Renal cortical epithelial cell (primary cell): Measurements from ENCODE around the gene RAPGEF2. TPM values are rescaled to one million over a fixed set of nuclear protein-coding genes. Genes with fewer than 3 reads are reported as not detected.
"Not testable (repeated sequence)": the region's sequence is repeated elsewhere in the genome, so short reads cannot be mapped to it uniquely, and the experiment has no call there.

ENCODE experiments used
- DNase-seq: peaks from one replicate; pipeline ENCODE4 v3.0.0-alpha.2; 2011; ENCODE audit warnings: low read depth
- total RNA-seq: library from RNA; depleted of rRNA; stranded (reverse); fragments of >200 nt; gene quantifications from 2 replicates; pipeline ENCODE4 v1.2.3, GENCODE V29; 2014

Gene RAPGEF2
- total RNA-seq, 1 donor from 2014 or later, result 66.9 TPM

DNA sequence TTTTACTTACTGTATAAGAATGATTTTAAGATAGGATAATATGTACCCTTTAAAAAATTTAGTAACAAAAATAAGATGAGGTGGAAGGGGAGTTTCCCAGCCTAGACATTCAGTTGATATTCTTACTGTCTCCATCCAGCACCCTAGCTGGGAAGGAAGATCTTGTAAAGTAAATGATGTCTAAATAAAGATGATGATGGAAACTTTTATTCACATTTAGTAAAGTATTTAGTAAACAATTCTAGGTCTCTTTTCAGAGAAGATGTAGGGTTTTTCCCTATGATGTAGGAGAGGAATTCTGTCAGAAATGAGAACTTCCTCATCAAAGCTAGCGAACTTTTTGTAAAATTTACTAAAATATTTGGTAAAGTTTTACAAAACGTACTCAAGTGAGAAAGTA lies 136.8 kb downstream of the RAPGEF2 start:
- DNase-seq, result no peak

DNA sequence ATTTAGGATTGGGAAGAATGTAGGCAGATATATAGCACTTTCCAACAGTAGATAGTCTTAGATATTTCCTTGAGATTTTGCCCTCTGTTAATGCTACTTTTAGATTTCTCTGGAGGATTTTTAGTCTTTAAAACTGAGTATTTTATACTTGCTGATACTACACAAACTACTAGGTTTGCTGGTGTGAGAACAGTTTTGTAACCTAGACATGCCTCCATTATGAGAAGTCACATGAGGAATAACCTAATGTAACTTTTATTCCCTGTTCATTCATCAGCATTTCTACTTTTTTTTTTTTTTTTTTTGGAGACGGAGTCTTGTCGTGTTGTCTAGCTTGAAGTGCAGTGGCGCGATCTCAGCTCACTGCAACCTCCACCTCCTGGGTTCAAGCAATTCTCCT lies 137.2 kb downstream of the RAPGEF2 start:
- DNase-seq, result no peak

DNA sequence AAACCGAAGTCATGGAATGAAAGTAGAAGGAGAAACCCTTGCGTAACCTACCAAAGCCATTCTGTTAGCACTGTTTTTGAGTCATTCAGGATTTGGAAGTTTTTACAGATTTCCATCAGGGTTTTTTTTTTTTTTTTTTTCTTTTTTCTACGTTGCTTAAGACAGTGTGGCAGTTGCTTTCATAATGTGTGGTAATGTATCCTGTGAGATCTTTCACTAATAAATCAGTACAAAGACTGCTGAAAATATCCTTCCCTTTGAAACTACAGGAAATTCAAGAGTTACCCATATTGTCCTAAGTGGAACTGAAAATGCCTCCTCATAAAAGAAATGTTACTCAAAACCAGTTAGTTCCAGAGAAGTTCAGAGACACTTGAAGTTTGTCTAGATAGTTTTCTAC lies 137.8 kb downstream of the RAPGEF2 start:
- DNase-seq, result no peak

DNA sequence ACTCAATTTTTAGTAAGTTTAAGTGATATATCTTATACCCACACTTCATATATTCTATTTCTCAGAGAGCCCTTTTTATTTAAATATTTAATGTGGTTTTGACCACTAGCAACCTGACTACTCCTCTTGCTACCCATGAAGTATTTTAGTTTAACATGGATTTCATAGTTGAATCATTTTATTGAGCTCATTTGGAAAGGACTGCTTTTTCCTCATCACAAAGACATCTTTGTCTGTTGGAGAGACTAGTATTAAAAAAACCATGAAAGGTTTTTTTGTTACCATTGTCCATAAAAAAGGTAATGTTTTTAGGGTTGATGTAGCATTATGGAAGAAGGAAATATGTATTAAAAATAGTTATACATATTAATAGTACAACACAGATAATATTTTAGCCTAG lies 139.5 kb downstream of the RAPGEF2 start:
- no peak for DNase-seq

DNA sequence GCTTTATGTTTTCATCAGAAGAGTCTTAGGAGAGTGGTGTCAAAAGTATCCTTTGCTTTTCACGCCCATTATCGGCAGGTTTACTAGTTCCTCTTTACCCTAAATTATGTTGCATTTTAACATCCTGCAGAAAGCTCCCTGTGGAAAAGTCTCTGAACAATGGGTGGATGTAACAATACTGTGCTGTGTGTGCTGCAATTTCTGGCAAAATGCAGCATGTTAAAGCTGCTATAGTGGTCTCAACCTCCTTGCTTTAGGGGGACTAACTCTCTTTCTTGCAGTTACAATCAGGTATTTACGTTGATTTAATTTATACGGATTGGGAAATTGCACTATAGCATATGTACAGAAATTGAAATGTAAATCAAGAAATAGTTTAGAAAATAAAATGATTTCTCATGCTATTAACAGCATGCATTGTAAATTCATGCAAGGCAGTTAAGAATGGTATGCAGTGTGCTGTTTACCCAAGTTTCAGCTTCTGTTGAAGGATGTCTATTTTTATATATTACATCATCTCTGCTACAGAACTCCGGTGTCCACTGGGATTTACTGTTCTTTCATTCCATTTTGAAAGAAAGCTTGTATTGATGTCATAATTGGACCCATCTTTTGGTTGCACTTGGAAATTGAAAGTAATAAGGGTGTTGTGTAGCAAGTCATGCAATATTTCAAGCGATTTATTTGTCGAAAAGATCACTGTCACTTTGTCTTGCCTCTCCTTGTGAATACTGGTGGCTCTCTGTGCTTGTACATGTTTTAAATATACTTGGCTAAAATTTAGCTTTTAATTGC lies 145.7 kb downstream of the RAPGEF2 start:
- no peak for DNase-seq

DNA sequence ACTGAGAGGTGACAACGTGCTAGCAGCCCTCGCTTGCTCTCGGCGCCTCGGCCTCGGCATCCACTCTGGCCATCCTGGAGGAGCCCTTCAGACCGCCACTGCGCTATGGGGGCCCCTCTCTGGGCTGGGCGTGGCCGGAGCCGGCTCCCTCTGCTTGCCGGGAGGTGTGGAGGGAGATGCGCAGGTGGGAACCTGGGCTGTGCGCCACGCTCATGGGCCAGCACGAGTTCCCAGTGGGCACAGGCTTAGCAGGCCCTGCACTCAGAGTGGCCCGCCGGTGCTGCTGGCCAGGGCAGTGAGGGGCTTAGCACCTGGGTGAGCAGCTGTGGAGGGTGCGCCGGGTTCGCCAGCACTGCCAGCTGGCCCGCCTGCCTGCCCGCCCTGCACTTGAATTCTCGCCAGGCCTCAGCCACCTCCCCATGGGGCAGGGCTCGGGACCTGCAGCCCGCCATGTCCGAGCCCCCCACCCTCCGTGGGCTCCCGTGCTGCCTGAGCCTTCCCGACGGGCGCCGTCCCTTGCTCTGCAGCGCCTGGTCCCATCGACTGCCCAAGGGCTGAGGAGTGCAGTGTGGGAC lies 148.0 kb downstream of the RAPGEF2 start:
- DNase-seq, result no peak

DNA sequence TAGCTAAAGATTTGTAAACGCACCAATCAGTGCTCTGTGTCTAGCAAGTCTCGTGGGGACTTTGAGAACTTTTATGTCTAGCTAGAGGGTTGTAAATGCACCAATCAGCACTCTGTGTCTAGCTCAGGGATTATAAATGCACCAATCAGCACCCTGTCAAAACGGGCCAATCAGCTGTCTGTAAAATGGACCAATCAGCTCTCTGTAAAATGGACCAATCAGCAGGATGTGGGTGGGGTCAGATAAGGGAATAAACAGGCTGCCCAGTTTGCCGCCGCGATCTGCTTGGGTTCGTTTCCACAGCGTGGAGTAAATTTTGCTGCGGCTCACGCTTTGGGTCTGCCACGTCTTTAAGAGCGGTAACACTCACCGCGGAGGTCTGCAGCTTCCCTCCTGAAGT lies 148.7 kb downstream of the RAPGEF2 start:
- not testable (repeated sequence) for DNase-seq

DNA sequence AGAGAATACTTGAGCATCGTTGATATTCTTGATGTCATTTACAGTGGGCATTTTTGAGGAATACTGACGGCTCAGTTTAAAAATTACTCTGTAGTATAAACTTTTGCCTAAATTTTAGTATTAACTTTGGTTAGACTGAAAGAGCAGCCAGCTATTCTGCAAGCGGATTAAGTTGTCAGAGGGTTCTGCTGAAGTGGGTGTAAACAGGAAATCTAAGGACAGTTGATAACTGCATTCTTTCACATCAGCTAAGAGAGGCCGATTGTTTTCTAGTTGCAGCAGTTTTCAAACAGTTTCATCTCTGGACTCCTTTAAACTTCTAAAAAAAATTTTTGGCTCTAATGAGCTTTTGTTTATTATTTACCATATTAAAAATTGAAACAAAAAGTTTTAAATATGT lies 149.6 kb downstream of the RAPGEF2 start:
- no peak for DNase-seq

DNA sequence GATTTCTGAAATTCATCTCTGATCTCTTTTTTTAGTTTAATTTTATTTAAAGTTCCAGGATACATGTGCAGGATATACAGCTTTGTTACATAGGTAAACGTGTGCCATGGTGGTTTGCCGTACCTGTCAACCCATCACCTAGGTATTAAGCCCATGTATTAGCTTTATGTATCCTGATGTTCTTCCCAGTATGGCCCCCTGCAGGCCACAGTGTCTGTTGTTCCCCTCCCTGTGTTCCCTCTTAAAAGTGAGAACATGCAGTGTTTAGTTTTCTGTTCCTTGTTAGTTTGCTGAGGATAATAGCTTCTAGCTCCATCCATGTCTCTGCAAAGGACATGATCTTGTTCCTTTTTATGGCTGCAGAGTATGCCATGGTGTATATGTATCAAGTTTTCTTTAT lies 153.2 kb downstream of the RAPGEF2 start:
- DNase-seq, result no peak

DNA sequence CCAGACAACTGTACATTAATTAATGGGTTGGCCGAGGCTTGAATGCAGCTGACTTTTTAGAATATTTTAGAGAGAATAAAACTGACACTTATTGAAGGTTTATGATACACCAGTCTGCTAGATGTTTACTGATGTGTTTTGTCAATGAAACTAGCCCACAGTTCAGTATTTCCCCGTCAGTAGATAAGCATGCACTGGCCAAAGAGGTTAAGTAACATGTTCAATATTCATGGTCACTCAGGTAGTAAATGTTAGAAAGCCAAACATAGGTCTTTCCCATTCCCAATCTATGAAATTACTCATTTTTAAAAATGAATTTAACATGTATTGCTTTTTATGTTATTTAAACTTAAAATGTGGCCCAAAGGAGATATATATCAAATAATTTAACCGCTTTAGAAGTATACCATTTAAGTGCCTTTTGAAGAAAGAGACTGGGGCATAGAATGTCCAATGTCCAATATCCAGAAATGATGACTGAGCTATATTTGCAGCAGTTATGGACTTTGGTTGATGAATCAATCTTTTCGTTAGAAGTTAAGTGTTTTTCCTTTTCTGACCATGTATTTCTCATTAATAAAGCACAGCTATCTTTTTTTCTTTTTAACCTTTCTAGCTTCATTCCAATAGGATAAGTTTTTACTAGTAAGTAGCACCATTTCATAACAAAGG lies 156.1 kb downstream of the RAPGEF2 start:
- DNase-seq, result no peak

DNA sequence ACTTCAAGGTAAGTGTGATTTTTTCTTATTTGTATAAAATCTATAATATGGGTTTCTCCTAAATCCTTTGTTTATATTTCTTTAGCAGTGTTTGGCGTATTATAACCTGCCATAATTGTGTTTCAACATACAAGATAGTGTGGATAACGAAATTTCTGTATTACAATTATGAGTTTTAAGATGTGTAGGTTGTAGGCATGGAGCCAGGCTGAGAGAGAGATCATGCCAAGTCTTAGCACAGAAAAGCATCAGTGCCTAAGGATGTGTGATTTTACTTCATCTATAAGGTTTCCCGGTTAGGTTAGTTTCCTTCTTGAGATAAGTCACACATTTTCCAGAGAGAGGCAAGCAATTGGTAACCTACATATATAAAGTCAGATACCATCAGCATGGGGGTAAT lies 161.2 kb downstream of the RAPGEF2 start:
- no peak for DNase-seq

DNA sequence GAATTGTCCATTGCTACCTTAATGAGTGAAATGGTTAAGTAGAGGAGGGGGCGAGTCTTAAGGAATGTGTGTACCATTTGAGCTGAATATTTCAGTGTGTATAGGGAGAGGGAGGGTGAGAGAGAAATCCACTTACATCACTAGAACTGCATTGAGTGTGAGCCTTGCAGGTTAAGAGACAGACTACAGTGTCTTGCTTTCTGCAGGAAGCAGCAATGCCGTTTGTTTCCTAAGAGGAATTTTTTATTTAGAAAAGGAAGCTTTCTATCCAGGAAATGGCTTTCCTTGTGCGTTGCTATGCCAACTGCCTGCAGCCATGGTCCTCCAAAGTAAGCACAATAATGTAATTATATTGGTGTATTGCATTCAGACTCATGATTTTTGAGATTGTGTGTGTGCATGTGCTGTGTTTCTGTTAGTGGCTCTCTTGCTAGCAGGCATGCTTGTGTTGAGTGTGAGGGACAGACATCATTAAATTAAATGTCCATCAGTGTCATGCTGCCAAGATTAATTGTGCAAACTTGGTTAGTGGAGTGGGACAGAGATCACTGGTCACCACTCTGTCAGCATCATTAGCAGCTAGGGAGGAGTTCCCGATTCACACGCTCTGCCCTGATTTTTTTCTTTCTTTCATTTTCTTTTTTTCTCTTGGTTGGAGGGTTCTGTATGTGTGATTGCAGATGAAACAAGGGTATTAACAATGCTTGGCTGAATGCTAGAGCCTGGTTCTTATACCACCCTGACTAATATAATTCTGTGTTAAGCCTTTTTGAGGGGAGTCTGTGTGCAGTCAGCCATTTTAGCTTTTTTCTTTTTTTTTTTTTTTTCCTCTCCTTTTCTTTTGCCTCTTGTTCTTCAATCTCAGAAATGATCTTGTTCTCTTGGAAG lies 164.3 kb downstream of the RAPGEF2 start:
- DNase-seq, result peak; percentile 32

DNA sequence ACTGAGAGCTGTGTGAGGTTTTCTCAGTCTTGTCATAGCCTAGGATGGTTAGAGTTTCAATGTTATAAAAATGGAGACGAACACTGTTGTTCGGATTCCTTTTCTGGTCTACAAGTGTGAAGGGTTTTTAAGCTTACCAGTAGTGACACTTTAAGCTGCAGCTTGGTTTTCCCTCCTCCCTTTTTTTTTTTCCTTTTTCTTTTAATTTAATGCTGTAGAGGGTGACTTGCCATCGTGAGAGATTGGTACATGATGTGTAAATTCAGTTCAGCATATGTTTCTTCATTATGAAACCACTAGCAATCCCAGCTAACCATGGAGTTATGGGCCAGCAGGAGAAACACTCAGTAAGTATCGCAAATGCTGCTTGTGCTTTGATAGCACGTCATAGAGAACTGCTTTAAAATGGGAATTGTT lies 165.0 kb downstream of the RAPGEF2 start:
- DNase-seq, result no peak

DNA sequence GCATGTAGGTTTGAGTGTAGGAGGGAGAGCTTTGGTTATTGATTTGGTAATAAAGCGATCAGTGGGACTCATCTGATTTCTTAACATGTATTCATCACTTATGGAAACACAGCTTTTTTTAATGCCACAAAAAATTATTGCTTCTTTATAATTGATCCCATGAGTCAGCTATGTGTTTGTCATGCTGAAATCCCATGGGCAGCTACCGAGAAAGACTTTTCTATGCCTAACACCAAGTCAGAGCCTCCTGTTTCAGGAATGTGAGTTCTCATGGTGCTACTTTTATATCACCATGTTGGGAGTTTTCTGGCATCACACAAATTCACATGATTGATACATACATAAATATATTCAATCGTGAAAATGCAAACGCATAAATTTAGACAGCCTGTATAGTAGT lies 165.7 kb downstream of the RAPGEF2 start:
- no peak for DNase-seq

DNA sequence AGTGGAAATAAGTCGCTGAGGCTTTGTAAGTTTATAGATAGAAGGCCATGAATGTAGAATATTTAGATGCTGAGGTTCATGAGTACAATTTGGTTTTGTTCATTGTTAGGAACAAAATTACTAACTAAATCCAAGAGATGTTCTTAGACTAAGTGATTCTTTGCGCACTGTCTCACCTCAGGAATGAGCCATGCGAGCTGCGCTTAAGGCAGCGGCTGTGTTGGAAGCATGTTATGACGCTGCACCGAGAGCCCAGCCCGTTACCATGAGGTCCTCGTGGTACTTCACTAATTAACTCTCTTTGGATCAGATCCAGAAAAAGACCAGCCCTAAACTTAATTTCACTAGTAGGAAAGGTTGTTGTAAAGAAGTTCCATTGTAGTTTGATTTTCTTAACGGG lies 166.2 kb downstream of the RAPGEF2 start:
- peak; percentile 47 for DNase-seq

DNA sequence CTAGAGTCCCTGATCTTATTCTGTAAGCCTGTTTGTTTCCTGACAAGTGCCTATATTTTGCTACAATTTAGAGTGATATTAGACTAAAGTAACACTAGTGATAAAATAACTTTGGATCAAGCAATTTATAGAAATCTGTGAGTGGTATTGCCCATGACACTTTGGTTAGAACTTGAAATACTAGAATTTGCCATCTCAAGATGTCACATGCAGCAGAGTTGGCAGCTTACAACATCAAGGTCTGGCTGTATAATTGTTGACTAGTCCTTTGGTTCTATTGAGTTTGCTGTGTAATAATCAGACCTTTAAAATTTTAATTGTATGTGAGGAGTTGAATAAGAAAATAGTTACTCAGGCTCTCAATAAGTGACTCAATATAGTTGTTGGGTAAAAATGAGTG lies 167.1 kb downstream of the RAPGEF2 start:
- DNase-seq, result no peak

DNA sequence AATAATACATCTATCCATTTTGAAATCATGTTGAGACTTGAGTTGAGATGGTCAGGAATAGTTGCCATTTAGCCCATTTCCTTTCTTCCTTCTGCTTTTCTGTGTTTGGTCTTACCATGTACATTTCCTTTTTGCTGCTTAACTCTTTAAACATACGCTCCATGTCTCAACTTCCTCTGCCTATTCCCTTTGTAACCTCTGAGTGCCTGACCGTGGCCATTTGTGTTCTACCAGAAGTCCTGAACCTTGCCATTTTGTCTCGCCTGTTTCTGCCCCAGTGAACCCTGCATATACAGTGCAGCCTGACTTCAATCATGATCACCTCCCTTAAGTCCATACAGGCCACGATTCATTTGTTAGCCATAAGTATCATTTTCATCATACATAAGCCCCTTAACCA lies 169.0 kb downstream of the RAPGEF2 start:
- no peak for DNase-seq

DNA sequence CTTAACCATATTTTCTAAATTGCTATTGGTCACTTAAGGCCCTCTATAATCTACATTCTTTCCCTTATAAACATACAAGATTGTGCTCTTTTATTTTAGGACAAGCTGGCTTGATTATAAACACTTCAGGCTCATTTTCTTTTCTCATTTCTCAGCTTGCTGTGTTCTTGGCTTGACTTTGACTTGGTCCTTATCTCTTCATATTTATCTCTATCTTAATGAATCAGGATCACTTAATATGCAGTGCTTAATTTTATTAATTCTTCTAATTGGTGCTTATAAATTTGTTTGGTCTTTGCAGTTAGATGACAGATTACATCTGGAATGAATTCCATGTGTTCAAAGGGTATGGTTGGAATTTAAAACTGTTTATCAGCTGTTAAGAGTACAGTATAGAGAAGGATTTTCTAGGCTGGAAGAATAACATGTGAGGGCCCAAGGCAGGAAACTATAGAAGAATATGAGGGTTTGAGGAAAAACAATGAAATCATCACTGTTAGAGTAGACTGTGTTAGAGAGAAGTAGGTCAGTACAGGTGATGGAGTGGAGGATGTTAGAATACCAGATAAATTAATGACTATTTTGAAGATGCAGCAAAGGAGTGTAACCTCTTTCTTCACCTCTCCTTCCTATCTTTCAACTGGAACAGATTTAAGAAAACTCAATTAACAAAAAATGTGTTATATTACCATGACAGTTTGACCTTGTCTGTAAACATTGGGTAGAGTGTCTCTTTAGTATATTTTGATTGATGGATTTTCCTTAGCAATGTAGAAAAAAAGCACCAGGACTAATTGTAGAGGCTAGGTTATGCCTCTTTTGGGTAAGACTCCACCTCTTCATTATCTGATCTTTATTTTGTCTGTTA lies 169.6 kb downstream of the RAPGEF2 start:
- DNase-seq, result no peak

DNA sequence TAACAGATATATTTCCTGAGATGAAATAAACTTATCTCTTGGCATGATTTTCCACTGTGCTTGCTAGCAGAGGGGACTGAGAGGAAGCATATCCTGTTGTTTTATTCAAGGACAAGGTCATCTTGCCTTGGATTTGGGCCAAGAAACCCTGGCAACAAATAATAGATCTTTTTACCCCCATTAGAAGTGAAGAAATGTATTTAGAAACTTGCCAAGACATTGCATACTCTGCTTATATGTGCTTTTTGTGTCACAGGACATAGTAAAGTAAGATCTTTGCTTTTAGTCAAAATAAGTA lies 170.2 kb downstream of the RAPGEF2 start:
- peak; percentile 36 for DNase-seq

DNA sequence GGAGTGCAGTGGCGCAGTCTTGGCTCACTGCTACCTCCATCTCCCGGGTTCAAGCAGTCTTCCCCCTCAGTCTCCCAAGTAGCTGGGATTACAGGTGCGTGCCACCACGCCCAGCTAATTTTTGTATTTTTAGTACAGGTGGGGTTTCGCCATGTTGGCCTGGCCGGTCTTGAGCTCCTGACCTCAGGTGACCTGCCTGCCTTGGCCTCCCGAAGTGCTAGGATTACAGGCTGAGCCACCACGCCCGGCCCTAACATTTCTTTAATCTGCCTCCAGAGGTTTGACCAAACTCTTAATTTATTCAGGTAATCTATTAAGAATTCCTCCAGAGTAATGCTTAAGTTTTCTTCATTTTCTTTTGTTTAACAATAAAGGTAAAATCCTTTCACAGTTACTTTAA lies 171.0 kb downstream of the RAPGEF2 start:
- DNase-seq, result no peak

DNA sequence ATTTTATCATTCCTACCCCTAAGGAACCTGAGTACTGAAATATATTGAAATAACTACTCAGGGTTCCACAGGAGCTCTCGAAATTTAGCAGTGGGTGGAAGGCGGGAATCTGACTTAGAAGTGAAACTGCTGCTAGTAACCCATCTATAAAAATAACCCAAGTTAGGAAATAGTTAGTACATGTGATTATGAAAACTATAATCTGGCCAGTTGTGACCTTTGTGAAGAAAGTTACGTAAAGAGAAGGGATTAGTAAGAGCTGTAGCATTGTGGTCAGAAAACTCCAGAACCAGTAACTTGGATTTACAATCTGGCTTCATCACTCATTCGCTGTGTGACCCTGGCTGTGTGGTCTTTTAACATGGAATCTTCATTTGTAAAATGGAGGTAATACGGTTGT lies 175.5 kb downstream of the RAPGEF2 start:
- no peak for DNase-seq
